ENCODE data around the gene ESF1. TPM values are rescaled to one million over a fixed set of nuclear protein-coding genes. Genes with fewer than 3 reads are reported as not detected.

The ESF1 gene
- total and polyA plus RNA-seq, 8 donors: 11.3 to 32.4 (median 26.0) TPM

DNA sequence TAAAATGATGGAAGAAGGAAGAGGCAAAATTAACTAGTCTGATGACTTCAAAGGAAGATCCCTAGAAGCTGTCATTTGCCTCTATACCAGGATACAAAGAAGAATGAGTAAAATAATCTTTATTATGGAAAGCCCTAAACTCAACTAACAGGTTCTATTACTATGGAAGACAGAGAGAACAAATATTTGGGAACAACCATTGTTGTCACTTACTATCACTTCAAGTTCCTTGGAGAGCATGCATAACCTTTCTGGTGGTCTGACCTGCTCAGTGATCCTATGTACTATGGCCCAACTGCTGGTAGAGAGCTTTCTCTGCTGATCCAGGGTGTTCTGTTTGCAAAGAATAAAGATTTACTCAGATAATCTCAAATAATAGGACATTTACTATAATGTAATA, 83.2 kb downstream of the ESF1 start:
- H3K36me3 ChIP-seq: no peaks in the 10 kb centered on the region
- ATAC-seq (no peak), DNase-seq (no peak)
- TF ChIP-seq, protein P1, sequence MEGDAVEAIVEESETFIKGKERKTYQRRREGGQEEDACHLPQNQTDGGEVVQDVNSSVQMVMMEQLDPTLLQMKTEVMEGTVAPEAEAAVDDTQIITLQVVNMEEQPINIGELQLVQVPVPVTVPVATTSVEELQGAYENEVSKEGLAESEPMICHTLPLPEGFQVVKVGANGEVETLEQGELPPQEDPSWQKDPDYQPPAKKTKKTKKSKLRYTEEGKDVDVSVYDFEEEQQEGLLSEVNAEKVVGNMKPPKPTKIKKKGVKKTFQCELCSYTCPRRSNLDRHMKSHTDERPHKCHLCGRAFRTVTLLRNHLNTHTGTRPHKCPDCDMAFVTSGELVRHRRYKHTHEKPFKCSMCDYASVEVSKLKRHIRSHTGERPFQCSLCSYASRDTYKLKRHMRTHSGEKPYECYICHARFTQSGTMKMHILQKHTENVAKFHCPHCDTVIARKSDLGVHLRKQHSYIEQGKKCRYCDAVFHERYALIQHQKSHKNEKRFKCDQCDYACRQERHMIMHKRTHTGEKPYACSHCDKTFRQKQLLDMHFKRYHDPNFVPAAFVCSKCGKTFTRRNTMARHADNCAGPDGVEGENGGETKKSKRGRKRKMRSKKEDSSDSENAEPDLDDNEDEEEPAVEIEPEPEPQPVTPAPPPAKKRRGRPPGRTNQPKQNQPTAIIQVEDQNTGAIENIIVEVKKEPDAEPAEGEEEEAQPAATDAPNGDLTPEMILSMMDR (IDR thresholded peaks at IDR 0.05): no peak
- H3K4me1 ChIP-seq: no peaks in the 10 kb centered on the region
- intact Hi-C loops (cut with DNase I): no loop called here
- H3K27me3 ChIP-seq: no peaks in the 10 kb centered on the region
- no peaks in the 10 kb centered on the region for H3K9me3 ChIP-seq
- H3K4me3 ChIP-seq: no peak overlapping the region
- H3K27ac ChIP-seq: no peak overlapping the region

DNA sequence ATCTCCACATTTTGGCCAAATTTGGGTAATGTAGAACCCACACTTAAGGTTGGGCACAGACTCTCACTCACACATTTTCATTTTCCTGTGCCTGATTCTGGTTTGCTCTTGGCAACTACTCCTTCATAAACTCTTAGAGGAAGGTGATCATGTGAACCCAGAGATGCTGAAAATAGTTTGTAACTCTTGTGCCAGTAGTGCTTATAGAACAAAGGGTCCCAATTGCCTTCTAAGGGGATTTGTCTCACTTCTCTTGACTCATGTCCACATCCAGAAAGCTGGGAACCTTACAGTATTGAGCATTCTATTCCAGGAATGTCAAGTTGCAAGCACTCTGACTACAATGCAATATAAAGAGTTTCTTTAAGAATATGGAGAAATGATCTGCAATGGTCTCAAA, 84.0 kb downstream of the ESF1 start:
- H3K36me3 ChIP-seq: no peaks in the 10 kb centered on the region
- H3K4me3 ChIP-seq: no peak overlapping the region
- H3K4me1 ChIP-seq: no peaks in the 10 kb centered on the region
- H3K27ac ChIP-seq: no peak overlapping the region
- TF ChIP-seq, protein P1 (IDR thresholded peaks at IDR 0.05): no peak
- ATAC-seq (no peak), DNase-seq (no peak)
- no peaks in the 10 kb centered on the region for H3K27me3 ChIP-seq
- H3K9me3 ChIP-seq: no peaks in the 10 kb centered on the region
- intact Hi-C loops (cut with DNase I): no loop called here

DNA sequence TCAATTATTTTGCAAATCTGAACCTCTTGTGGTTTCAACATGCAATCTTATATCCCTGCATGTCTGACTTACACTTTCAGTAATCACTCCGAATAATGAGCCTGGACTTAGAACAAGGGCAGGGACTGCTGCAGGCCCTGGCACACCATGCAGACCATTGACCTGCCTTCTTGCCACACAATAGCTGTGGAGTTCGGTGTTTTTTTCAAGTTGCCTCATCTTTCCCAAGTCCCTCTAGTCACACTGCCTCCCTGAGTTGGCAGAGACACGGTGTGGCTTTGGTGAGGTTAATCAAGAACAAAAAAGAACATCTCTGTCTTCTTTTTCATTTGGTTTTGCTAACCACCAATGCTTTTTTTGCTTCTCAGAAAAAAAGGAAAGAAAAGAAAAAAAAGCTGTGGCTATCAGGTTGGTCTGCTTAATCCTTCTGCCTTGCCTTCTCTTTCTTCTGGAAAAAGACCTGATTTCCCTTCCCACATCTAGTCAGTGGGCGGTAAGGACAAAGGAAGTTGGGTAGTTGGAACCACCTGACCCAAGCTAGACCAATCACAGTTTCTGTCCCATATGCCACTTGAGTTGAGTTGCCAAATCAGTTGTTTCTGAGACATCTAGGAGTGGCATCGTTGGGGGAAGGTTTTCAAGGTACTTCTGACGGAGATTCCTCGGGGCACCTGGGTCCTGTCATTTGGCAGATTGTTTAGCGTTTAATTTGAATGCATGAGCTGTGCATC, 90.1 kb downstream of the ESF1 start:
- Histone ChIP-seq H3K4me3 (no peak overlapping the region), H3K27me3 (no peaks in the 10 kb centered on the region), H3K36me3 (no peaks in the 10 kb centered on the region), H3K9me3 (no peaks in the 10 kb centered on the region), H3K4me1 (no peaks in the 10 kb centered on the region), H3K27ac (peak overlapping the region in 1 of 2 donors; percentile 11)
- TF ChIP-seq, protein P1 (IDR thresholded peaks at IDR 0.05): no peak
- intact Hi-C loops (cut with DNase I): no loop called here
- DNase-seq (peak in 1 of 4 donors; percentile 56), ATAC-seq (peak; percentile 49)

DNA sequence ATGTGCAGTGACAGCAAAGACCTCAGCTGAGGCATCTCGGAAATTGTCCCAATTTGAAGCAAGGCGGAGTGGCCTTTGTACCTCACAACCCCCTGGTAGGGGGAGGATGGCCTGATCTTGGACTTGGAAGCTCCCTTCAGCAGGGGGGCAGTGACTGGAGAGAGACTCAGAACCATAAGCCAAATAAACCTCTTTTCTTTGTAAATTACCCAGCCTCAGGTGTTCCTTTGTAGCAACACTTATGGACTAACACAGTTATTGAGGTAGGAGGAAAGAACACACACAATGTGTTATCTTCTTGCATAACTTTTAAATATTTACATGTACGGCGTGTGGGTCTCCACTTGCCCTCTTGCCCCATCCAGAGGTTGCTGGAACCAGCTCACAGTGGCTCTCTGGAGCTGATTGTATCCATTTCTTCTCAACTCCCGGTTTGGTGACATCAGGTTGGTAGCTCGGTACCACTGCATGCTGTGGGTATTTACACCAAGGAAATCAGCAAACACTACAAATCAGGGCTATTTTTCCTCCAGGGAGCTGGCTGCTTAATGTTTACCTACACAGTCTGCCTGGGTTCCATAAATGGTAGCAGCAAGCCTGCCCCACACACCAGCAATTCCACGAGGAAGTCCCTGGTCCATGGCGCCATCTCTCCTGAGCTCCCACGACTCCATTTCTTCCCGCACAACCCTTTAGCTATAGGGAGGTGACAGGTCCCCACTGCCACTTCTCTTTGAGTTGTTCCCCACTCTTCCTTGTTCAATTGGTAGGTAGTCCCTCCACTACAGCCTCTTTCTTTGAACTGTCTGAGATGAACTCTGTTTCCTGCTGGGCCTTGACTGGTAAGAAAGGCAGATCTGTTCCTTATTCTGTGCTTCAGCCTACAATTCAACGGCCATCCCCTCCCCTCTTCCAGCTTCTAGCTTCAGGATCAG, 91.7 kb downstream of the ESF1 start:
- Histone ChIP-seq H3K4me3 (no peak overlapping the region), H3K4me1 (no peaks in the 10 kb centered on the region), H3K36me3 (no peaks in the 10 kb centered on the region), H3K27me3 (no peaks in the 10 kb centered on the region), H3K27ac (no peak overlapping the region), H3K9me3 (no peaks in the 10 kb centered on the region)
- TF ChIP-seq, protein P1 (IDR thresholded peaks at IDR 0.05): no peak
- ATAC-seq (no peak), DNase-seq (no peak)
- intact Hi-C loops (cut with DNase I): no loop called here

DNA sequence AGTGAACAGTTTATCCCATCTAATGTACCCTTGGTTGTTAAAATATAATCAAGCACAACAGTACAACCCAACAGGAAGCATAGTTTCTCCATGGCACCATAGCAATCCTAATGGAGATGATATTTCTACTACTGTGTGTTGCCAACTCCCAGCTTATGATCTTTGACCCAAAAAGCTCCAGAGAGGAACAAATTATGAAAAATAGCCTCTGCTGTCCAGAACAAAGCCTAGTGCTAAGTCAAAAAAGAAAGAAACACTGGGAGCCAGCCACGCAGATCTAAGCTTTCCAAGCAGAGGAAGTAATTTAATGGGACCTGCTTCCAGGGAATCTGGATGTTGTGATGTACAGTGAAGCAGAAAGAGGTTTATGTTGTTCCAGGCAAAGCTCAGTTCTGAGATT, 93.8 kb downstream of the ESF1 start:
- H3K36me3 ChIP-seq: no peaks in the 10 kb centered on the region
- ATAC-seq: no peak
- H3K27ac ChIP-seq: no peak overlapping the region
- TF ChIP-seq, protein P1 (IDR thresholded peaks at IDR 0.05): no peak
- intact Hi-C loops (cut with DNase I): no loop called here
- H3K27me3 ChIP-seq: no peaks in the 10 kb centered on the region
- no peak overlapping the region for H3K4me3 ChIP-seq
- no peaks in the 10 kb centered on the region for H3K9me3 ChIP-seq
- no peaks in the 10 kb centered on the region for H3K4me1 ChIP-seq
- DNase-seq: no peak
